Measurements from ENCODE around the gene SPTBN1.

DNA sequence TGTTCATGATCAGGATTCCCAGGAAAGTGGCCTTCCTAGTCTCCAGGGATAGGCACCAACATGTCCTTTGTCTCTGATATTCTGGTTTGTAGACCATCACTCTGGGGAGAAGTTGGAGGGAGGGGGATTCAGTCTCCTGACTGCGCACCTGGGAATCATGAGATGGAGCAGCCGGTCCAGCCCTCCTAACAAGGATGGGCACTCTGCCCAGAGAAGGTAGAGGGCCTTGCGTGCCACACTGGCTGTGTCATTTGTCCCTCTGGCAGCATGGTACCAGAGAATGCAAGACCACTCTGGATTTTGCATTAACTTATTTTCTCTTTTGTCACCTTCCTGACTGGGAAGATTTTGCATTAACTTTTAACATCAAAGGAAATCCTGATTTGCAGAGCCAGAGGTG is 192.1 kb downstream of the SPTBN1 start:
- TF ChIP-seq POLR2AphosphoS5 (IDR thresholded peaks at IDR 0.05; ENCODE audit: borderline replicate concordance, low read depth, low read length) (no peak), EZH2 (IDR thresholded peaks at IDR 0.05) (no peak), FOXP2 (optimal IDR thresholded peaks at IDR 0.05; ENCODE audit: control extremely low read depth, extremely low read length, insufficient read depth) (no peak)
